Superior temporal gyrus (tissue), 1 donor: ENCODE measurements around the gene RPL37.
"Not testable (repeated sequence)": the region's sequence is repeated elsewhere in the genome, so short reads cannot be mapped to it uniquely, and the experiment has no call there.

Experiments used
- DNase-seq: peaks from one replicate; pipeline ENCODE4 v3.0.0-alpha.2; 2016; ENCODE audit errors: extremely low spot score

Gene RPL37

GRCh38 chr5:40833712-40834229 lies 1.3 kb downstream of the RPL37 start:
- no peak for DNase-seq

- DNase-seq, result no peak
Observed at GRCh38 chr5:40832345-40832744, 2.7 kb downstream of the RPL37 start.

- no peak for DNase-seq
Observed at GRCh38 chr5:40831346-40832210, 3.4 kb downstream of the RPL37 start.

GRCh38 chr5:40829748-40830533 lies 5.1 kb downstream of the RPL37 start:
- no peak for DNase-seq

- no peak for DNase-seq
Observed at GRCh38 chr5:40828690-40829661, 6.0 kb downstream of the RPL37 start.

- DNase-seq, result no peak
Observed at GRCh38 chr5:40828021-40828631, 6.9 kb downstream of the RPL37 start.

GRCh38 chr5:40827188-40827977 lies 7.6 kb downstream of the RPL37 start:
- DNase-seq, result no peak

- no peak for DNase-seq
Observed at GRCh38 chr5:40826489-40827187, 8.4 kb downstream of the RPL37 start.

GRCh38 chr5:40825461-40826043 lies 9.5 kb downstream of the RPL37 start:
- DNase-seq, result not testable (repeated sequence)

GRCh38 chr5:40823459-40823858 lies 11.6 kb downstream of the RPL37 start:
- DNase-seq, result no peak

GRCh38 chr5:40813698-40814281 lies 21.2 kb downstream of the RPL37 start:
- DNase-seq, result no peak

- no peak for DNase-seq
Observed at GRCh38 chr5:40812125-40812524, 22.9 kb downstream of the RPL37 start.

GRCh38 chr5:40801771-40802562 lies 33.1 kb downstream of the RPL37 start:
- DNase-seq, result no peak

GRCh38 chr5:40799258-40799657 lies 35.8 kb downstream of the RPL37 start:
- no peak for DNase-seq

- peak; percentile 73 for DNase-seq
Observed at GRCh38 chr5:40798801-40799210, 36.2 kb downstream of the RPL37 start.

- DNase-seq, result peak; percentile 84
Observed at GRCh38 chr5:40798012-40798800, 36.8 kb downstream of the RPL37 start, which contains the start of gene PRKAA1. Gene PRKAA1, minus strand, starts transcription at chr5:40798374. Its CDS starts 185 bp downstream, at chr5:40798189.
